Astrocyte of the spinal cord (primary cell): ENCODE measurements around the gene CAST.

Source experiments
- DNase-seq: peaks from one replicate; pipeline ENCODE4 v3.0.0; 2011; ENCODE audit warnings: low read depth, low spot score
- H3K4me3 ChIP-seq: 2 replicates; pipeline ENCODE4 v1.5.1; 2011; ENCODE audit warnings: low read depth, mild to moderate bottlenecking, low read length, moderate library complexity
- CTCF ChIP-seq: IDR thresholded peaks from 2 replicates; pipeline ENCODE4 v1.5.1; 2012; ENCODE audit warnings: low read depth, mild to moderate bottlenecking, low read length, inconsistent platforms
- in situ Hi-C: cut with HindIII; loops from 2 replicates; pipeline ENCODE4 v1.10.0; 2017; ENCODE audit warnings: low sequenced_read_pairs

The CAST gene

GRCh38 chr5:96714450-96714849 is 52.3 kb downstream of the CAST start:
- no peak for TF ChIP-seq CTCF
- in situ Hi-C loops = no loop called here
- no peak overlapping the region for H3K4me3 ChIP-seq
- no peak for DNase-seq

GRCh38 chr5:96714951-96715451 is 52.8 kb downstream of the CAST start:
- TF ChIP-seq CTCF = no peak
- DNase-seq = peak; percentile 89
- no peak overlapping the region for H3K4me3 ChIP-seq
- in situ Hi-C loops = no loop called here

GRCh38 chr5:96716007-96716406 is 53.8 kb downstream of the CAST start:
- no peak for DNase-seq
- TF ChIP-seq CTCF = no peak
- no peak overlapping the region for H3K4me3 ChIP-seq
- in situ Hi-C loops = no loop called here

GRCh38 chr5:96716716-96717115 is 54.5 kb downstream of the CAST start:
- in situ Hi-C loops = no loop called here
- DNase-seq = no peak
- no peak for TF ChIP-seq CTCF
- H3K4me3 ChIP-seq = no peak overlapping the region

GRCh38 chr5:96717874-96718273 is 55.7 kb downstream of the CAST start:
- H3K4me3 ChIP-seq = no peak overlapping the region
- in situ Hi-C loops = no loop called here
- TF ChIP-seq CTCF = no peak

GRCh38 chr5:96718635-96719077 is 56.5 kb downstream of the CAST start:
- no peak for TF ChIP-seq CTCF
- in situ Hi-C loops = no loop called here
- DNase-seq = no peak
- H3K4me3 ChIP-seq = no peak overlapping the region

More at GRCh38 chr5:96717874-96718273, 55.7 kb downstream of the CAST start:
- DNase-seq = no peak

GRCh38 chr5:96720408-96720807 is 58.2 kb downstream of the CAST start:
- no peak overlapping the region for H3K4me3 ChIP-seq
- peak; percentile 21 for TF ChIP-seq CTCF
- no peak for DNase-seq
- in situ Hi-C loops = no loop called here
